GM12874 (cell line): Measurements from ENCODE around the gene NKX1-2.

ENCODE experiments used
- TF ChIP-seq, protein P1 (sequence below): IDR thresholded peaks from 2 replicates; pipeline ENCODE4 v1.5.1; 2011; ENCODE audit warnings: low read depth, mild to moderate bottlenecking, control low read depth, low read length, moderate library complexity; ENCODE audit not compliant: insufficient read depth

The NKX1-2 gene

DNA sequence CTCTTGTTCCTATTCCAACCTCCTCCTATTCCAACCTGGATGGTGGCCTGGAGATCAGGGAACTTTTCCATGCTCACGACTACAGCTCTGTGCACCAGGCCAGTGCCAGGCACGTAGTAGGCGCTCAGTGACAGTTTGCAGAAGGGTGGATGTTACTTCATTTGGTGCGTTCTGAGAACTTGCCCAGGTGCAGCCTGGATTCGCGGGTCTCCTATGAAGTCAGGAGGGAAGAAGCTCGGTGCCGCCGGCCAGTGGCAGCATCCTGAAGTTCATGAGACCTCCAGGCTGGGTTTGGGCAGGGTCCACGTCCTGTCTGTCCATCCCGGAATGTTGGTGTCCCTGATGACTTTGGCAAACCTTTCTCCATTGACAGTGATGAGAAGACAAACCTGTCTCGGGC lies 33.0 kb upstream of the NKX1-2 start:
- TF ChIP-seq, protein P1, sequence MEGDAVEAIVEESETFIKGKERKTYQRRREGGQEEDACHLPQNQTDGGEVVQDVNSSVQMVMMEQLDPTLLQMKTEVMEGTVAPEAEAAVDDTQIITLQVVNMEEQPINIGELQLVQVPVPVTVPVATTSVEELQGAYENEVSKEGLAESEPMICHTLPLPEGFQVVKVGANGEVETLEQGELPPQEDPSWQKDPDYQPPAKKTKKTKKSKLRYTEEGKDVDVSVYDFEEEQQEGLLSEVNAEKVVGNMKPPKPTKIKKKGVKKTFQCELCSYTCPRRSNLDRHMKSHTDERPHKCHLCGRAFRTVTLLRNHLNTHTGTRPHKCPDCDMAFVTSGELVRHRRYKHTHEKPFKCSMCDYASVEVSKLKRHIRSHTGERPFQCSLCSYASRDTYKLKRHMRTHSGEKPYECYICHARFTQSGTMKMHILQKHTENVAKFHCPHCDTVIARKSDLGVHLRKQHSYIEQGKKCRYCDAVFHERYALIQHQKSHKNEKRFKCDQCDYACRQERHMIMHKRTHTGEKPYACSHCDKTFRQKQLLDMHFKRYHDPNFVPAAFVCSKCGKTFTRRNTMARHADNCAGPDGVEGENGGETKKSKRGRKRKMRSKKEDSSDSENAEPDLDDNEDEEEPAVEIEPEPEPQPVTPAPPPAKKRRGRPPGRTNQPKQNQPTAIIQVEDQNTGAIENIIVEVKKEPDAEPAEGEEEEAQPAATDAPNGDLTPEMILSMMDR = no peak

DNA sequence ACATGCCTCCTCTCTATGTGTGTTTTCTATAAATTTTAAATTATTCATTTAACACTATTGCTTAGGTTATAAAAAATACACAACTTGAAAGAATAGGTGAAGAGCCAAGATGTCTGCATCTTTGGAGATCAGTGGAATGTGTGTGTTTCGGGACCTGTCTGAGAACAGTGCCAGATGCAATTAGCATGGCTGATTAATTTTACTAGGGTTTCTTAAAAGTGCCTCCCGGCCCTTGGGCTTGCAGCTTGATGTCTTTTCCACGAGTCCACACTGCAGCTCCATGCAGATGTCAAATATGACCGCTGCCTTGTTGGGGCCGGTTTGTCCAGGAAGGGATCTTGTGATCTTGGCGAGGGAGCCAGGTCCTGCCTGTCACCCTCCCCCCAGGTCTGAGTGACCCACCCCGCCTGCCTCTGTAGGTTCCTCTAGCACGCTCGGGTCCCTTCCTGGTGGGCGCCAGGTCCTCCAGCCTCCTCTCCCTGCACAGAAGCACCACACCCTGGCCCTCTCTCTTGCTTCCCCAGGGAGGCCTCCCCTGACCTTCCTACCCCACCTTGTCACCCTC lies 32.5 kb upstream of the NKX1-2 start:
- TF ChIP-seq, protein P1 = no peak

DNA sequence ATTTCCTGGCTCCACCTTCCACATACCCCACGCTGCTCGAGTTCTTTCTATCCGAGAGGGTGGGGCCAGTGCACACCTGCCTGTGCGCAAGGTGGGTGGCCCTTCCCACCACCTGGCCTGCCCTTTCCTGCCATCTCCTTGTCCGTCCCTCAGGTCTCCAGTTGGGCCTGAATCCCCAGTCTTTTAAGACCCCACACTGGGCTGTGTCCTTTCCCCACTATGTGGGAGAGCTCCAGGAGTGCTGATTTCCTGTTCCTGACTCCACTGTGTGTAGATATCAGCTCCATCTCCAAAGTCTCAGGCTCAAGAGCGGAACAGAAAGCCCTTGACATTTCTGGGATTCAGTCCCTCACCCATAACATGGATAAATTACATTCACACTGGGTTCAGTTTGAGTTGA lies 31.9 kb upstream of the NKX1-2 start:
- TF ChIP-seq, protein P1 = no peak

DNA sequence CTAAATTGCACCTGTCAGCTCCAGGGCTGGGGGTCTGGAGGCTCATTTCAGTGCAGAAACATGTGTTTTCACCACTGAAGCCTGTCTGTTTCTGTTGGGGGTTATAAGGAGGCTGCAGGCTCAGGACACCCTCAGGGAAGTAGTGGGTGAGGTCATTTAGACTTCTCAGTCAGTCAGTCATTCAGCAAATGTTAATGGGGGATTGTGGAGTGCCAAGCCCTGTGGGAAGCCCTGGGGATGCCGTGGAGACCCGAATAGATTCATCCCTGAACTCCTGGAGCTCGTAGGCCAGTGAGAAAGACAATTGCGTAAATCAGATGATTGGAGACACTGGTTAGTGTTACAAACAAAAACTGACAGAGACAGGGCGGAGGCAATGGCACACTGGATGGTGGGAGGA lies 31.0 kb upstream of the NKX1-2 start:
- TF ChIP-seq, protein P1 = no peak

DNA sequence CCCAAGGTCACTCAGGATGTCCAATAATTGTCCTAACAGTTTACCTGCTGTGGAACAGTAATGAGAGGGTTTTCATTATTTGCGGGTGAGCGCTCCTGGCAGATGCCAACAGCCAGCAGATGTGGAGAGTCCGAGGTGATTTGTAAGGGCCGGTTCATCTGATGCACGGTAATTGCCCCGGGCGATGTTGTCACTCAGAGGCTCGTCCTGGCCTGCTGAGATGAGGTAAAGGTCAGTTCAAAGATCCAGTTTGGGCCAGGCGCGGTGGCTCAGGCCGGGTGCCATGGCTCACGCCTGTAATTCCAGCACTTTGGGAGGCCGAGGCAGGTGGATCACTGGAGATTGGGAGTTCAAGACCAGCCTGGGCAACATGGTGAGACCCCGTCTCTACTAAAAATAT lies 28.7 kb upstream of the NKX1-2 start:
- TF ChIP-seq, protein P1 = no peak

DNA sequence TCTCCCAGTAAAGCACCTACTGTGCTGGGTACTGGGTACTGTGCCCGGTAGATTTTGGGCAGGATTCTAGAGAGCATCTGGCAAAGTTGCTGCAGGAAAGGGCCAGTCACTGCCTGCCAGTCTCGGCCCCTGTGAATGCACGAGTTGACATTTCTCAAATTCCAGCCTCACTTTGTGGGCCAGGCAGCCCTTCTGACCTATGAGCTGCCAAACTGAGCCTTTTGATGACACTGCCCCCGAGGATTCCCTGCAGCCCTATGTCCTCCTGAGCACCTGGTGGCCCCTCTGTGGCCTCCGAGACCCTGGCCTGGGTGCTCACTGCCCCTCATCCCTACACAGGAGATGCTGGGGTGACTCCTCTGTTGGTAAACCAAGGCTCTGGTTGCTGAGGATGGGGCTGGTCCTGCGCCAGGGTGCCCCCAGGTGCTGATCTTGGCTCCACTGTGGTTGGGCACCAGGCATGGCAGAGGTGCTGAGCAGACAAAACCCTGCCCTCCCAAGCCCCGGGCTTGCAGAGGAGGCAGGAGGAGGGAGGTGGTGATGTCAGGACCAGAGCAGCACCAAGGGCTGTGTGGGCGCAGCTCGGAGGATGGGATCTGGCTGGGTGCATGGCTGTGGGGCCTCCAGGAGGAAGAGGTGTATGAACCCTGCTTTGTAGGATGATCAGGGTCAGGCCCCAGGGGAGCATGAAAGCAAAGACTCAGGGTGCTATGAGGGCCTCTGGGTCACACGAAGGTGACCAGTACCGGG lies 28.0 kb upstream of the NKX1-2 start:
- TF ChIP-seq, protein P1 = no peak

DNA sequence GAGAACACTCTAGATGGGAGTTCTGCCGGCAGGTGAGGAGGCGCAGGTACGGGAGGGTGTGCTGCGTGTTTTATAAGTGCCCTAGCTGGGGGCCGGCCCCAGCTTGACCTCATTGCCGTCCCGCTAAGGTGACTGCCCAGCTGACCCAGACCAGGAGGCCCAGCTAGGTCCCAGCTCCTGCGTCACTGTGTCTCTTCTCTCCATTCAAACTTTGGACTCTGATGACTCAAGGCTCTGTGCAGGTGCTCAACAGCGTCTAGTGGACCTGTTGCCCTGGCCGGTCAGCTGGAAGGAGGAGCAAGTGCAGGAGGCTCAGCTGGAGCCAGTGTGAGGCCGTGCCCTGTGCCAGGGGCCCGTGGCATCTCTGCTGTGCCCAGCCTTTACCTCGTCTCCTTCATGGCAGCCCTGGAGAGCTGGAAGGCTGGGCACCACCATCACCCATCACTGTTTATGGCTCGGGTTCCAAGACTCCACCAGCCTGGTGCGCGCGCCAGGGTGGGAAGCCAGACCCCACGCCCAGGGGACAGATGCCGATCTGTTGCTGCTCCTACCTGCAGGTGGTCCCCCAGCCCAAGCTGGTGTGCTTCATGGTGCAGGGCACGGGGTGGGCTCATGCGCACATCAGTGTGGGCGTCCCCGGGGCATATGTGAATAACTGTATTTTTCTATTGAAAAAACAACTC lies 26.3 kb upstream of the NKX1-2 start:
- TF ChIP-seq, protein P1 = no peak
